GM04503 (cell line): ENCODE results near the gene TMCO1.
"Not testable (repeated sequence)": the region's sequence is repeated elsewhere in the genome, so short reads cannot be mapped to it uniquely, and the experiment has no call there.

Source experiments
- DNase-seq: peaks from one replicate; pipeline ENCODE4 v3.0.0-alpha.2; 2012; ENCODE audit warnings: low read depth

TMCO1 gene

DNA sequence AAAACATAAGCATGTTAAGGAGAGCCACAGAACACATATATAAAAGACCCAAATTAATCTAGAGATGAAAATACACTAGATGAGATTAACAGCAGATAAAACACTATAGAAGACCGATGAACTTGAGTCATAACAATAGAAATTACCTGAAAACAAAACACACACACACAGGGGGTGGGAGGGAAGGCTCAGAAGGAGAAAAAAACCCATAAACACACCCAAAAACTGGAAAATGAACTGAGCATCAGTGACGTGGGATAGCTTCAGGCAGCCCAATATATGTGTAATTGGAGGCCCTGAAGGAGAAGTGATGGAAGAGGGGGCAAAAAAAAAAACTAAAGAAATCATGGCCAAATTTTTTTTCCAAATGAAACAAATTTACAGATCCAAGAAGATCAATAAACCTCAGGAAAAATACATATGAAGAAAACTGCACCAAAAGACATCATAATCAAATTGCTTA is 81.7 kb downstream of the TMCO1 start:
- no peak for DNase-seq

GRCh38 chr1:165686121-165686970 is 82.3 kb downstream of the TMCO1 start:
- no peak for DNase-seq

DNA sequence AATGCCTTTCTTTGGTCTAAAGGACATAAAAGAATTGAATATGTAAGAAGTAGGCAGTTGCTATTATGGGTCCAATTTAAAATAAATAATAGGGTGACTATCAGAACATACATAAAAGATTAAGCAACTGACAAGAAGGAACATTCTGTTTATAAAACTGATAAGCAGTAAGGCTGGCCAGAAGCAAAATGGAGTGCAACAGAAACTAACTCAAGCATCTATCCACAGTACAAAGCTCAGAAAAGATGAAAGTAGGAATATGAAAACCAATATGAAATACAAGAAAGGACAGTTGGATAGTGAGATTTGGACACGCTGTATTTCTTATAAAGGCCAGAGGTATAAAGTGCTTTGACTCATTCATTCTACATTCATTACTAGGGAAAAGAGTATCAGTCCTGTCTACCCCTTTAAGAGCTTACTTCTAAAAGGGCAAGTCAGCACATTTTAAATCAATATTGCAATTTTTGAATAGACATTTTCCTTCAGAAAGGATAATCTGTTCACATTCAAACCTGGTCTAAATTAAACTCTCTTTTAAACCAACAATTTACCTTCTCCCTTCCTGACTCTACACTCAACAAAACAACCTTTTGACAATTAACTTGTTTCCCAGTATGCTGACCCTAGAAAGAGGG is 84.7 kb downstream of the TMCO1 start:
- DNase-seq, result no peak

- not testable (repeated sequence) for DNase-seq
Observed at GRCh38 chr1:165680773-165681172, 87.9 kb downstream of the TMCO1 start.

DNA sequence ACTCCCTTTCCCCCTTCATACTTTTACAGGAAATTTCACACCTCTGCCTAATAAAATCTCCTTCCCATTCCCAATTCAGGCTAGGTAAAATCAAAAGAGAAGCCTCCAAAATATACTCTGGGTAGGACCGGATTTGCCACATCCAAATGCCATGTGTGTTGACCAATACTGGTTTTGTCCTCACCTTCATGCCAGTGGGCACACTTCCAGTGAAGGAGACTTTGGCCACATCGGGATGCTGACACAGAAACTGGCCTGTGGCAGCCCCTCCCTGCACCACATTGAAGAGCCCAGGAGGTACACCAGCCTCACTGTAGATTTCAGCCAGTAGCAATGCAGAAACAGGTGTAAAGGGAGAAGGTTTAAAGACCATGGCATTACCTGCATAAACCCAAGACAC is 88.4 kb downstream of the TMCO1 start:
- no peak for DNase-seq

- DNase-seq, result no peak
Observed at GRCh38 chr1:165679282-165680036, 89.2 kb downstream of the TMCO1 start.

GRCh38 chr1:165678509-165678908 is 90.2 kb downstream of the TMCO1 start:
- no peak for DNase-seq
